ENCODE measurements around the gene MFAP2. TPM values are rescaled to one million over a fixed set of nuclear protein-coding genes. Genes with fewer than 3 reads are reported as not detected.
A peak's percentile ranks its signal among the peaks of the same experiment; 100 is the strongest.

Gene MFAP2
- total and polyA plus RNA-seq, 2 donors from 2014 or later: 7.2 to 8.2 TPM

GRCh38 chr1:16973215-16973614, 7.2 kb downstream of the MFAP2 start:
- Histone ChIP-seq H3K27ac (ENCODE audit: low read depth in 2 of 2, low read length in 2 of 2) (no peak overlapping the region), H3K9me3 (ENCODE audit: control insufficient read depth in 2 of 3, insufficient read depth in 1 of 3, low read length in 3 of 3) (no peaks in the 10 kb centered on the region), H3K36me3 (ENCODE audit: control insufficient read depth in 2 of 3, insufficient read depth in 3 of 3, low read length in 3 of 3) (peaks cover 0 to 2% (median 0%) of the 10 kb centered on the region in 3 donors), H3K4me3 (ENCODE audit: low read length in 3 of 3) (no peak overlapping the region), H3K9ac (ENCODE audit: low read length in 3 of 3) (no peak overlapping the region), H3K4me1 (ENCODE audit: control insufficient read depth in 2 of 3, insufficient read depth in 2 of 3, low read depth in 1 of 3, low read length in 3 of 3) (no peaks in the 10 kb centered on the region), H3K27me3 (ENCODE audit: control insufficient read depth, insufficient read depth, low read length) (no peaks in the 10 kb centered on the region)
- intact Hi-C loops (cut with DNase I): loop anchor here (10.0 kb wide), 1 partner anchor 72 kb away; no protein-coding TSS in a partner anchor
- DNase-seq: no peak
- TF ChIP-seq CTCF (IDR thresholded peaks at IDR 0.05; ENCODE audit: borderline replicate concordance, extremely low read depth, insufficient read depth): no peak
- FAIRE-seq: no peak

- no peak overlapping the region for H3K27ac ChIP-seq (ENCODE audit: low read depth in 2 of 2, low read length in 2 of 2)
- H3K4me1 ChIP-seq (ENCODE audit: control insufficient read depth in 2 of 3, insufficient read depth in 2 of 3, low read depth in 1 of 3, low read length in 3 of 3): no peaks in the 10 kb centered on the region
- TF ChIP-seq CTCF (IDR thresholded peaks at IDR 0.05; ENCODE audit: borderline replicate concordance, extremely low read depth, insufficient read depth): no peak
- H3K36me3 ChIP-seq (ENCODE audit: control insufficient read depth in 2 of 3, insufficient read depth in 3 of 3, low read length in 3 of 3): peaks cover 0 to 3% (median 0%) of the 10 kb centered on the region in 3 donors
- H3K27me3 ChIP-seq (ENCODE audit: control insufficient read depth, insufficient read depth, low read length): no peaks in the 10 kb centered on the region
- intact Hi-C loops (cut with DNase I): loop anchor here (10.0 kb wide), 1 partner anchor 72 kb away; no protein-coding TSS in a partner anchor
- FAIRE-seq: no peak
- H3K4me3 ChIP-seq (ENCODE audit: low read length in 3 of 3): no peak overlapping the region
- H3K9me3 ChIP-seq (ENCODE audit: control insufficient read depth in 2 of 3, insufficient read depth in 1 of 3, low read length in 3 of 3): no peaks in the 10 kb centered on the region
- H3K9ac ChIP-seq (ENCODE audit: low read length in 3 of 3): no peak overlapping the region
- DNase-seq: no peak
These were observed 8.1 kb downstream of the MFAP2 start for GRCh38 chr1:16972189-16972895.

GRCh38 chr1:16971341-16972188, 8.9 kb downstream of the MFAP2 start:
- intact Hi-C loops (cut with DNase I): loop anchor here (10.0 kb wide), 1 partner anchor 73 kb away; no protein-coding TSS in a partner anchor
- peaks cover 0 to 3% (median 3%) of the 10 kb centered on the region in 3 donors for H3K36me3 ChIP-seq (ENCODE audit: control insufficient read depth in 2 of 3, insufficient read depth in 3 of 3, low read length in 3 of 3)

More at GRCh38 chr1:16971341-16972188, 8.9 kb downstream of the MFAP2 start:
- H3K27ac ChIP-seq (ENCODE audit: low read depth in 2 of 2, low read length in 2 of 2): no peak overlapping the region
- FAIRE-seq (no peak), DNase-seq (peak in 1 of 5 donors; percentile 53)
- H3K27me3 ChIP-seq (ENCODE audit: control insufficient read depth, insufficient read depth, low read length): no peaks in the 10 kb centered on the region
- H3K9ac ChIP-seq (ENCODE audit: low read length in 3 of 3): no peak overlapping the region
- no peak for TF ChIP-seq CTCF (IDR thresholded peaks at IDR 0.05; ENCODE audit: borderline replicate concordance, extremely low read depth, insufficient read depth)
- H3K4me3 ChIP-seq (ENCODE audit: low read length in 3 of 3): no peak overlapping the region
- H3K9me3 ChIP-seq (ENCODE audit: control insufficient read depth in 2 of 3, insufficient read depth in 1 of 3, low read length in 3 of 3): no peaks in the 10 kb centered on the region
- no peaks in the 10 kb centered on the region for H3K4me1 ChIP-seq (ENCODE audit: control insufficient read depth in 2 of 3, insufficient read depth in 2 of 3, low read depth in 1 of 3, low read length in 3 of 3)

All from kidney (tissue), 14 donors.